HG03439 (cell line): Measurements from ENCODE around the gene TRIM17.

Experiments used
- ATAC-seq: cut with Tn5 transposase; IDR thresholded peaks from one replicate; pipeline ENCODE4 v1.9.1; 2021; ENCODE audit warnings: mild to moderate bottlenecking, moderate library complexity; ENCODE audit not compliant: unreplicated experiment

Gene TRIM17

GRCh38 chr1:228420968-228421826 lies 4.5 kb upstream of the TRIM17 start:
- ATAC-seq: no peak

GRCh38 chr1:228417483-228418203 lies 982 bp upstream of the TRIM17 start:
- no peak for ATAC-seq

DNA sequence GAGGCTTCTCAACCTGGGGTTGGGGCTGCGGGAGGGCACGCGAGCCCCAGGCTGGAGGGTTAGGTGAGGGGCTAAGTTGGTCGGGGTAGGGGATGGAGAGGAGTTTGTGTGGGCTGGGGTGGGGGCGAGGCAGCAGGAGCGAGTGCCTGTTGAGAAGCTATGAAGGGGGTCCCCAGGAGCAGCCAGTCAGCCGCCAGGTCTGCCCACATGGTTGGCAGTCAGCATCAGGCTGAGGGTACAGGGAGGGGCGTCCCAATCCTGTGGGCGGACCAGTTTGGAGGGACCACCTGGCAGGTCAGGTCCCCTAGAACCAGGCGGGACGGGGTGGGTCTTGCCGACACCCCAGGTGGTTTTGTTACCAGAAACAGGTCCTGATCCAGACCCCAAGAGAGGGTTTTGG lies 400 bp upstream of the TRIM17 start:
- no peak for ATAC-seq

DNA sequence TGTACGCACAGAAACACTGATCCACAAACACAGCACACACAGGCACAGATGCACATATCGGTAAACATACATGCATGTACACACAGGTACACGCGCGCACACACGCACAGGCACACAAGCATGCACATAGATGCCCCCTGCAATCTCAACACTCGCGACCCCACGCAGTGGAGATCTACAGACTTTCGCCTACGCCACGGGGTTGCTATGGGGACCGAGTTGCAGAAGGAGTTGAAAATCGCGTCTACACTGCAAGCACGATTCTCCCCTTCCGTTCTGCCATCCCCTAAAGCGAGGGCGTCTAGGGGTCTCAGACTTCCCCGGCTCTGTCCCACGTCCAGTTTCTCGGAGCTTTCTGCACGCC lies 826 bp downstream of the TRIM17 start:
- ATAC-seq: no peak

DNA sequence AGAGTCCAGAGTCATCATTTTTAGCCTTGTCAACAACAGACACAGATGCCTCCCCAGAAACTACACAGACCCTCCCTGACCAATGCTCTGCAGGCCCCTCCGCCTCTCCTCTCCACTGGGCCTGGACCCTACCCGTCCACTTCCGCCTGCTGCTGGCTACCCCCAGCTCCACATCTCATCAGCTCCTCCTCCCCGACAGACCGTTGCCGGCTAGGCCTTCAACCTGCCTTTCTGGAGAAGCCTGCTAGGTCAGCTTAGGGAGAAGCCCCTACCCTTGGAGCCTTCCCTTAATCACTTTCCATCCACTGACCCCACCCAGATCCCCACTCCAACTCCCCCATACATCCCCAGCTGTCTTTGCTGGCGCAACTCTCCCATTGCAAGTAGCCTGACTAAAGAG lies 1.4 kb downstream of the TRIM17 start:
- no peak for ATAC-seq

DNA sequence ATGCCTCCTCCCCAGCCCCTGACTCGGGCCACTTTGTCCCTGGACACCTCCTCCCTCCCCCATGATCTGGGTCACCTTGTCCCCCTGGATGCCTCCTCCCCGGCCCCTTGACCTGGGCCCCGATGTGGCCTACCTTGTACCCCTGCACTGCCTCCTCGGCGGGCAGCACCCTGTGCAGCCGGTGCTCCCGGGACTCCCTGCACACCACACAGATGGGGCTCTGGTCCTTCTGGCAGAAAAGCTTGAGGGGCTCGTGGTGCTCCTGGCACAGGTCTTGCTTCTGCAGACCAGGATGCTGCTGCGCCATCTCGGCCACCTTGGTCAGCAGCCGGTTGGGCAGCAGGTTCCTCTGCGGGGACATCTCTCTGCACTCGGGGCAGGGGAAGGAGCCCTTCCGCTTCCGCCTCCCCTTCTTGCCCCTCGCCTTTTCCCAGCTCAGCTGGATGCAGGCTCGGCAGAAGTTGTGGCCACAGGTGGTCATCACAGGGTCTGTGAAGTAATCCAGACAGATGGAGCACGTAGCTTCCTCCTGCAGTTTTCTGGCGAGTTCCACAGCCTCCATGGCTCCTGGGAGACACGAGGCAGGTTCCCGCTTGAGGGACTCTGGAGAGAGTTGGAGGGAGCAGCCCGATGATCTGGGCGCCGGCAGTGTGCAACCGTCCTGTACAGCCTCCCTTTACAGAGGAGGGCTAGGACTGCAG lies 2.0 kb downstream of the TRIM17 start:
- ATAC-seq: no peak

DNA sequence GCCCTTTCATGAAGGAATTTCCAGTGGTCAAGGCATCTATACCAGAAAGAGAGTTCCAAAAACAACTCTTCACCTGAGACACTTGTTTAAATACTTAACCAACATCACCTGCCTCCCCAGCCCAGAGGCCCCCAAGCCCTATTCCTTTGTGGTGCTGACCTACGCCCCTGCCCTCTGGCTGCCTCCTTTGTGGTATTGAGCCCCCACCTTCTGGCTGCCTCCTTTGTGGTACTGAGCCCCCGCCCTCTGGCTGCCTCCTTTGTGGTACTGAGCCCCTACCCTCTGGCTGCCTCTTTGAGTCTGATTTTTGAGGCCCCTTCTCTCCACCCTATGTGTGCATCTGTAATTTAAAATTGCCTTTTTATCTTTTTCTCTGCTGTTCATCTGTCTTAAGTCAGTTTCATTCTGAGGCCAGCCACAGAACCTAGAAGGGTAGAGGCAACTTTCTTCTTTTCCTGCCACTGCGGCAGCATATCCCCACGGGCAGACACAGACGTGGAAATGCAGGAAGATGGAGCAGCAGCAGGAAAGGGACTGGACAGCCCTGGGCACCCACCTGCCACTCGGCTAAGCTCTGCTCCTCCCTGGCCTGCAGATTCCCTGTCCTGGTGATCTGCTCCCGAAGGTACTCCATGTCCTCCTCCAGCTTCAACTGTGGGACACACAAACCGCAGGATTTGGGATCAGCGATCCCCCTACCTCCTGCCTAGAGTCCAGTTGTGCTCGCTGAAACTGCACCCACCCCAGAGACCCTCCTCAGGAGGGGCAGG lies 3.2 kb downstream of the TRIM17 start:
- ATAC-seq: no peak

DNA sequence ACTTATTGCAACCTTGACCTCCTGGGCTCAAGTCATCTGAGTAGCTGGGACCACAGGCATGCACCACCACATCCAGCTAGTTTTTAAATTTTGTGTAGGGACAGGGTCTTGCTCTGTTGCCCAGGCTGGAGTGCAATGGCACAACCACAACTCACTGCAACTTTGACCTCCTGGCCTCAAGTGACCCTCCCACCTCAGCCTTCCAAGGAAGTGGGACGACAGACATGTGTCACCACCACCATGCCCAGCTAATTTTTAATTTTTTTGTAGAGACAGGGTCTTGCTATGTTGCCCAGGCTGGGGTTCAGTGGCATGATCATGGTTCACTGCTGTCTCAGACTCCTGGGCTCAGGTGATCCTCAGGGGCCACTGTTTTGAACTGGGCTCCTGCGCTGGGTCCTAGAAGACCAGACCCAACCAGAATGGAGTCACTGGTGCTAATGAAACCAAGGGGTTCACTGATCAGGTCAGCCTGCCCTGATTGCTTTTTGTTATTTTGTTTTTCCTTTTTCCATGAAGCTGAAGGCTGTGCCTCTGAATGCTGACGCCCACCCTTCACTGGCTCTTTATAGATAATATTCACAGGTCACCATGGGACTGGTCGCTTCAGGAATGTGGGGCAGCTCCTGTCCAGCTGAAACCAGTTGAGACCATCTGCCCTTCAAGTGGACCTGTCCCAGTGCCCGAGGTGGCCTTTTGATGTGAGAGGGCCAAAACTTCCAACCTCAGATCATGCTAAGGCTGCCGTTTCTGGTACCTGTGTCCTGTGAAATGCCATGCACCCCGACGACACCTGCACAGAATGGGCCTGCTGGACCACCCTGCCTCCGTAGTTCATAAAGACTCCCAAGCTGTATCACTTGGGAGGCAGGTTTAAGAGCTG lies 4.9 kb downstream of the TRIM17 start:
- no peak for ATAC-seq

DNA sequence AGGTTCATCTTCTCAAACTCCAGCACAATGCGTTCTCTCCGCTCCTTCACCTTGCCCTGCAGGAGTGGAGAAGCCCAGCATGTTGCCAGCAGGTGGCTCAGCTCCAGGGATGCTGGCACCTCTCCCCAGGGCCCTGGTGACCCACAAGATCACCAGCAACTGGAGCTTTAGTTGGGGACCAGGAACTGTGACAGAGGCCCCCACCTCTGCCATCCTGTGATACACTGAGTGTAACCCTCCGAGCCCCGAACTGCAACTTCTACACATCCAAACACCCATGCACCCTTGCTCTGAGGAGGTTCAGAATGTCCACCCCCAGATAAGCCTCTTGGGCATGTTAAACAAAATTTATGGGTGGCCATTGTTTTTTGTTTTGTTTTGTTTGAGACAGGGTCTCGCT lies 5.5 kb downstream of the TRIM17 start:
- no peak for ATAC-seq

DNA sequence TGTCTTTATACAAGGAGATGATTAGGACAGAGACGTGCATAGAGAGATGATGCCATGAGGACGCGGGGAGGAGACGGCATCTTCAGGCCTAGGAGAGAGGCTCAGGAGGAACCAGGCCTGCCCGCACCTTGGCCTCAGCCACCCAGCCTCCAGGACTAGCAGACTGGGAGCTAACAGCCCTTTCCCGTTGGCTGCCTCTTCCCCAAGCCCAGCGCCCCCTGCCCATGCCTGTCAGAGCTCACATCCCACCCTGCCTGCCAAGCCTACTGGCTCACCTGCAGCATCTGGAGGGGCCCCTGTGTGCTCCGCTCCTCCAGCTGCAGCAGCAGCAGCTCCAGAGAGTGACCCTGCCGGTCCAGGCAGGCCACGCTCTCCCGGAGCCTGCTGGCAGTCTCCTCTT lies 6.0 kb downstream of the TRIM17 start:
- ATAC-seq: no peak

- no peak for ATAC-seq
Observed at GRCh38 chr1:228410015-228410414, 6.6 kb downstream of the TRIM17 start.

GRCh38 chr1:228408869-228409805 lies 7.5 kb downstream of the TRIM17 start:
- ATAC-seq: no peak

GRCh38 chr1:228408041-228408868 lies 8.4 kb downstream of the TRIM17 start:
- ATAC-seq: no peak

GRCh38 chr1:228407106-228408040 lies 9.3 kb downstream of the TRIM17 start:
- ATAC-seq: no peak

DNA sequence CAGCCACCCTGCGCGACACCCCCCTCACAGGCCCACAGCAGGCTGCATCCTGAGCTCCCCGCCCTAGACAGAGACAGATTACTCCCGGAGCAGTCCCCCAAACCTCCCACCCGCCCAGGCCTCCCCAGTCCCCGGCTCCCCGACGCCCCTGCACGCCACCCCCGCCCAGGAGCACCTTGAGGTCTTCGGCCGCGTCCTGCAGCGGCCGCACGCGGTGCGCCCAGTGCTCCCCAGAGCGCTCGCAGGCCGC lies 10.8 kb downstream of the TRIM17 start:
- ATAC-seq: no peak

DNA sequence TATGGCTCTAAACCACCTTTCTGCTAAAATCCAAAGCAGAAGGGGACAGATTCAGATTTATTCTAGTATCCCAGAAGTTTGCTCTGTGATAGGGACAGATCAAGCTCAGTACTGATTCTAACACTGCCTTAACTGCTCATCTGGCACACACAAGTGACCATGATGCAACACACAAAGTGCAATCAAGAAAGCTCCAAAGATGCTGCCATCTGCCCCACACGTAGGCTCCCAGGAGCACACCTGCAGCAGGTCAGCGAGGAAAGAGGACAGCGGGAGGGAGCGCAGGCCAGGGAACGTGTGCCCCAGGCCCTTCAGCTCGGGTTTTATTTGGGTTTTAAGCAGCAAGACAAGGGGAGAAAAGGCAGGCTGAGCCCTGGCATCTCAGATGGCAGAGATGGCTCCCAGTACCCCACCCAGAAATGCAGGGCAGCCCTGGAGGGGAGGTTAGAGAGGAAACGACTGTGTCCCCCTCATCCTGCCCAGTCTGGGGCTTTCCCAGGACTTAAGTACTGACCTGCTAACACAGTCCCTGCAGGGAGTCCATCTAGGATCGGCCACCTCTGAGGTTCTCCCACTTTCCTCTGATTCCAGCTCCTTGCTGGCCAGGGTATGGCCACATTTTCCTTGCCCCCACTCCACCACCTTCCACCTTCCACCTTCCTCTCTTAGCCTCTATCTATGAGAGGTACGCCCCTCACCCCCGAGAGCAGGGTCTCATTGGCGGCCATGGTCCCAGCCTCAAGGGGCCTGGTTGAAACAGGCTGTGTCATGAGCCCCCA lies 11.3 kb downstream of the TRIM17 start:
- no peak for ATAC-seq
